CD1c-positive myeloid dendritic cell (primary cell): ENCODE results near the gene LPIN3.
"Not testable (repeated sequence)": the region's sequence is repeated elsewhere in the genome, so short reads cannot be mapped to it uniquely, and the experiment has no call there.

Experiments used
- DNase-seq: peaks from one replicate; pipeline ENCODE4 v3.0.0-alpha.2; 2016; ENCODE audit errors: extremely low spot score

LPIN3 gene

GRCh38 chr20:41340327-41341055 lies at the start of gene LPIN3:
TSS of gene LPIN3 (plus strand) at chr20:41340821. CDS start at chr20:41345804, 4,983 bp downstream.
- peak; percentile 91 for DNase-seq

GRCh38 chr20:41293269-41294037 lies 47.2 kb upstream of the LPIN3 start:
- peak; percentile 17 for DNase-seq

- no peak for DNase-seq
Measured at GRCh38 chr20:41299899-41300298, 40.7 kb upstream of the LPIN3 start.

GRCh38 chr20:41300383-41300782 lies 40.2 kb upstream of the LPIN3 start:
- DNase-seq = no peak

- DNase-seq = no peak
Measured at GRCh38 chr20:41300886-41301285, 39.7 kb upstream of the LPIN3 start.

- no peak for DNase-seq
Measured at GRCh38 chr20:41304002-41304401, 36.6 kb upstream of the LPIN3 start.

- no peak for DNase-seq
Measured at GRCh38 chr20:41304424-41305079, 36.1 kb upstream of the LPIN3 start.

- DNase-seq = peak; percentile 47
Measured at GRCh38 chr20:41306061-41306727, 34.4 kb upstream of the LPIN3 start.

- no peak for DNase-seq
Measured at GRCh38 chr20:41307021-41307420, 33.6 kb upstream of the LPIN3 start.

GRCh38 chr20:41308290-41308711 lies 32.3 kb upstream of the LPIN3 start:
- no peak for DNase-seq

GRCh38 chr20:41308726-41309413 lies 31.8 kb upstream of the LPIN3 start:
- no peak for DNase-seq

GRCh38 chr20:41309817-41310216 lies 30.8 kb upstream of the LPIN3 start:
- DNase-seq = no peak

GRCh38 chr20:41312009-41312408 lies 28.6 kb upstream of the LPIN3 start:
- DNase-seq = not testable (repeated sequence)

- no peak for DNase-seq
Measured at GRCh38 chr20:41314386-41314785, 26.2 kb upstream of the LPIN3 start.

GRCh38 chr20:41316051-41316450 lies 24.6 kb upstream of the LPIN3 start:
- no peak for DNase-seq

GRCh38 chr20:41316602-41317545 lies 23.7 kb upstream of the LPIN3 start:
- peak; percentile 73 for DNase-seq

- DNase-seq = peak; percentile 98
Measured at GRCh38 chr20:41317546-41318270, 22.9 kb upstream of the LPIN3 start, which contains the start of gene ZHX3. TSS of gene ZHX3 (minus strand) at chr20:41317731. CDS start at chr20:41204916, 112,815 bp downstream.

- DNase-seq = no peak
Measured at GRCh38 chr20:41318271-41318649, 22.4 kb upstream of the LPIN3 start.

- no peak for DNase-seq
Measured at GRCh38 chr20:41320441-41320840, 20.2 kb upstream of the LPIN3 start.
